H1 (cell line): ENCODE data around the gene MYLK2.

Experiments used
- BRCA1 ChIP-seq: IDR thresholded peaks from 2 replicates; pipeline ENCODE4 v1.6.1; 2012; ENCODE audit warnings: low read depth, low read length, improper control_type of control experiment
- EZH2 ChIP-seq: fragments of 200-600 bp; sonication (generic); IDR thresholded peaks from 2 replicates; pipeline ENCODE4 v1.7.1; 2012; ENCODE audit warnings: low read depth, mild to moderate bottlenecking, moderate library complexity, low read length, inconsistent platforms; ENCODE audit not compliant: severe bottlenecking
- HDAC2 ChIP-seq, 2 experiments: fragments of 300-600 bp in 1 of 2; sonication (generic) in 1 of 2; IDR thresholded peaks; 2 replicates each; pipeline ENCODE4 v1.6.1; 2011 to 2012; ENCODE audit warnings: low read depth in 2 of 2, low read length in 2 of 2, mild to moderate bottlenecking in 2 of 2, moderate library complexity in 2 of 2, borderline replicate concordance in 1 of 2, inconsistent platforms in 1 of 2
- POLR2A ChIP-seq, 2 experiments: IDR thresholded peaks; 1 replicate in 1 of 2; 2 replicates in 1 of 2; pipeline ENCODE4 v1.6.1; 2011; ENCODE audit warnings: low read depth in 2 of 2, low read length in 2 of 2, mild to moderate bottlenecking in 2 of 2; ENCODE audit errors: control extremely low read depth in 1 of 2
- RAD21 ChIP-seq, 2 experiments: IDR thresholded peaks in 1 of 2; conservative IDR thresholded peaks in 1 of 2; 2 replicates each; pipeline ENCODE4 v1.6.1; 2011; ENCODE audit warnings: low read depth in 2 of 2, low read length in 2 of 2, improper control_type of control experiment in 1 of 2, inconsistent platforms in 1 of 2, mild to moderate bottlenecking in 1 of 2, moderate library complexity in 1 of 2
- SIRT6 ChIP-seq: IDR thresholded peaks from one replicate; pipeline ENCODE4 v1.7.1; 2012; ENCODE audit warnings: low read length, inconsistent platforms
- SP1 ChIP-seq: IDR thresholded peaks from 2 replicates; pipeline ENCODE4 v1.6.1; 2011; ENCODE audit warnings: low read depth, low read length
- ZNF274 ChIP-seq: IDR thresholded peaks from 2 replicates; pipeline ENCODE4 v1.7.0; 2012; ENCODE audit warnings: low read length, borderline replicate concordance; ENCODE audit errors: extremely low read depth
- TF ChIP-seq, protein P1 (sequence below), 3 experiments: IDR thresholded peaks; 1 replicate in 2 of 3; 2 replicates in 1 of 3; pipeline versions ENCODE4 v1.5.1 to v1.6.1; 2011; ENCODE audit warnings: low read length in 3 of 3, mild to moderate bottlenecking in 3 of 3, inconsistent platforms in 2 of 3, low read depth in 1 of 3, moderate library complexity in 1 of 3; ENCODE audit not compliant: insufficient read depth in 1 of 3; ENCODE audit errors: control extremely low read depth in 1 of 3

DNA sequence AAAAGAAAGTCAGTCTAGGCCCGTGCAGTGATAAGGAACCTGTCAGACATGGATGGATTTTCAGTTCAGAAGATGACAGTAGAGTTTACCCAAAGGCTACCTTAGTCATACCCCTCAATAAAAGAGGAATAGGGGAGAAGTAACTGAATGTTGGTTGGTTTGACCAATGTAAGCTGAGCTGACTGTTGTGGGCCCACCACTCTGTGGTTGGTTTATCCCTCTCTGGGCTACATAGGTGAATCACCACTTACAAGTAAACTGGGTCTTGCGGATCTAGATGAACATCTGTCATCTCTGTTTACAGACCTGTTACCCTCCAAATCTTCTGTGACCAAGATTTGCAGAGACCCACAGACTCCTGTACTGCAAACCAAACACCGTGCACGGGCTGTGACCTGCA lies 37.2 kb upstream of the MYLK2 start:
- TF ChIP-seq SP1 (no peak), RAD21 (IDR thresholded peaks at IDR 0.05 in 1 of 2, conservative IDR thresholded peaks at IDR 0.05 in 1 of 2; ENCODE audit: low read depth in 2 of 2, low read length in 2 of 2) (no peak), BRCA1 (no peak), POLR2A (IDR thresholded peaks at IDR 0.05; ENCODE audit: control extremely low read depth in 1 of 2, low read depth in 2 of 2, low read length in 2 of 2) (no peak), ZNF274 (no peak), HDAC2 (IDR thresholded peaks at IDR 0.05; ENCODE audit: borderline replicate concordance in 1 of 2, low read depth in 2 of 2, low read length in 2 of 2) (no peak), EZH2 (no peak), SIRT6 (no peak)
- TF ChIP-seq, protein P1, sequence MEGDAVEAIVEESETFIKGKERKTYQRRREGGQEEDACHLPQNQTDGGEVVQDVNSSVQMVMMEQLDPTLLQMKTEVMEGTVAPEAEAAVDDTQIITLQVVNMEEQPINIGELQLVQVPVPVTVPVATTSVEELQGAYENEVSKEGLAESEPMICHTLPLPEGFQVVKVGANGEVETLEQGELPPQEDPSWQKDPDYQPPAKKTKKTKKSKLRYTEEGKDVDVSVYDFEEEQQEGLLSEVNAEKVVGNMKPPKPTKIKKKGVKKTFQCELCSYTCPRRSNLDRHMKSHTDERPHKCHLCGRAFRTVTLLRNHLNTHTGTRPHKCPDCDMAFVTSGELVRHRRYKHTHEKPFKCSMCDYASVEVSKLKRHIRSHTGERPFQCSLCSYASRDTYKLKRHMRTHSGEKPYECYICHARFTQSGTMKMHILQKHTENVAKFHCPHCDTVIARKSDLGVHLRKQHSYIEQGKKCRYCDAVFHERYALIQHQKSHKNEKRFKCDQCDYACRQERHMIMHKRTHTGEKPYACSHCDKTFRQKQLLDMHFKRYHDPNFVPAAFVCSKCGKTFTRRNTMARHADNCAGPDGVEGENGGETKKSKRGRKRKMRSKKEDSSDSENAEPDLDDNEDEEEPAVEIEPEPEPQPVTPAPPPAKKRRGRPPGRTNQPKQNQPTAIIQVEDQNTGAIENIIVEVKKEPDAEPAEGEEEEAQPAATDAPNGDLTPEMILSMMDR (IDR thresholded peaks at IDR 0.05; ENCODE audit: control extremely low read depth in 1 of 3, insufficient read depth in 1 of 3, low read depth in 1 of 3, low read length in 3 of 3): no peak
